Spleen (tissue), 11 donors: ENCODE data around the gene CSMD2. TPM values are rescaled to one million over a fixed set of nuclear protein-coding genes. Genes with fewer than 3 reads are reported as not detected.

Experiments
- DNase-seq: peaks from one replicate; pipeline ENCODE4 v3.0.0-alpha.2; 2020
- H3K27ac ChIP-seq, 8 donors: fragments of 200-600 bp; sonication (generic) in 7 of 8; 1 replicate in 4 of 8; 2 replicates in 4 of 8; pipeline versions ENCODE4 v1.5.0 to v1.8.0; 2016 to 2021; ENCODE audit warnings: inconsistent platforms in 4 of 8, mild to moderate bottlenecking in 4 of 8, moderate library complexity in 1 of 8
- H3K27me3 ChIP-seq, 7 donors: fragments of 200-600 bp; sonication (generic) in 6 of 7; replicated peaks in 1 of 7; 1 replicate in 4 of 7; 2 replicates in 3 of 7; pipeline versions ENCODE4 v1.5.0 to v1.8.0; 2016 to 2021; ENCODE audit warnings: inconsistent platforms in 3 of 7, mild to moderate bottlenecking in 1 of 7
- H3K36me3 ChIP-seq, 6 donors: fragments of 200-600 bp; sonication (generic) in 5 of 6; 1 replicate in 4 of 6; 2 replicates in 2 of 6; pipeline versions ENCODE4 v1.5.0 to v1.8.0; 2016 to 2021; ENCODE audit warnings: inconsistent platforms in 2 of 6
- H3K4me1 ChIP-seq, 6 donors: fragments of 200-600 bp; sonication (generic) in 5 of 6; 1 replicate in 3 of 6; 2 replicates in 3 of 6; pipeline versions ENCODE4 v1.5.0 to v1.8.0; 2016 to 2021; ENCODE audit warnings: inconsistent platforms in 3 of 6
- H3K4me3 ChIP-seq, 8 donors: fragments of 200-600 bp; sonication (generic) in 7 of 8; 1 replicate in 4 of 8; 2 replicates in 4 of 8; pipeline versions ENCODE4 v1.5.0 to v1.8.0; 2016 to 2021; ENCODE audit warnings: inconsistent platforms in 4 of 8, mild to moderate bottlenecking in 4 of 8, moderate library complexity in 2 of 8
- H3K9me3 ChIP-seq, 8 donors: fragments of 200-600 bp; sonication (generic) in 7 of 8; 1 replicate in 4 of 8; 2 replicates in 4 of 8; pipeline versions ENCODE4 v1.5.0 to v1.8.0; 2016 to 2021; ENCODE audit warnings: inconsistent platforms in 4 of 8
- CTCF ChIP-seq, 11 experiments: fragments of 200-600 bp in 7 of 11; fragments of 450-650 bp in 4 of 11; sonication (generic) in 4 of 11; IDR thresholded peaks in 8 of 11; conservative IDR thresholded peaks in 3 of 11; 1 replicate in 7 of 11; 2 replicates in 4 of 11; pipeline versions ENCODE4 v1.4.0 to v1.8.0; 2016 to 2021; ENCODE audit warnings: antibody characterized with exemption in 11 of 11, inconsistent platforms in 4 of 11, mild to moderate bottlenecking in 1 of 11
- POLR2A ChIP-seq, 3 donors: fragments of 450-650 bp; IDR thresholded peaks; one replicate each; pipeline ENCODE4 v1.5.1; 2017; ENCODE audit warnings: antibody characterized with exemption in 3 of 3, mild to moderate bottlenecking in 1 of 3
- POLR2AphosphoS5 ChIP-seq, 3 donors: sonication (generic); formaldehyde crosslinking; IDR thresholded peaks; one replicate each; pipeline ENCODE4 v1.5.1; 2017; ENCODE audit warnings: antibody characterized with exemption in 3 of 3
- WGBS, 5 donors: extraction: QIAGEN DNeasy Blood & Tissue Kit in 3 of 5; methylation state at CpG; one replicate each; pipeline versions ENCODE4 v1.1.5 to v1.1.7; 2013 to 2018; 5-methylcytosine and 5-hydroxymethylcytosine counted together
- intact Hi-C: fragments of 100-400 bp; cut with DNase I; formaldehyde crosslinking; loops from one replicate; pipeline ENCODE4 v1.15.0; 2023; ENCODE audit warnings: low total_unique reads
- polyA plus RNA-seq, 3 donors: library from polyadenylated mRNA; stranded (reverse); fragments of 200-250 nt; gene quantifications; one replicate each; pipeline ENCODE4 v1.2.1, GENCODE V29; 2013
- total RNA-seq, 7 donors: library from RNA; depleted of rRNA in 3 of 7; stranded (reverse); fragments of >200 nt in 3 of 7; fragmentation: NEBNext Ultra II Directional in 4 of 7; extraction: Animal tissue kit (Norgen Biotek cat#: 25700) in 4 of 7; gene quantifications; one replicate each; pipeline versions ENCODE4 v1.1.0 to v1.2.1, GENCODE V29; 2016 to 2021
- donor health status: healthy with polysubstance abuse.
- donor health status: DM: no; HTN: no; CAD: no; lungs with moderate emphysema.
- donor health status: DM: no; HTN: no; CAD: no.
- donor health status: Bipolar disorder and iron deficiency.
- donor health status: healthy.
- donor health status: DM: no; HTN: no; CAD: no.
- donor health status: DM: yes; HTN: yes; CAD: no.

CSMD2 gene
- total and polyA plus RNA-seq, 10 donors, result 0.12 to 2.7 (median 0.96) TPM

DNA sequence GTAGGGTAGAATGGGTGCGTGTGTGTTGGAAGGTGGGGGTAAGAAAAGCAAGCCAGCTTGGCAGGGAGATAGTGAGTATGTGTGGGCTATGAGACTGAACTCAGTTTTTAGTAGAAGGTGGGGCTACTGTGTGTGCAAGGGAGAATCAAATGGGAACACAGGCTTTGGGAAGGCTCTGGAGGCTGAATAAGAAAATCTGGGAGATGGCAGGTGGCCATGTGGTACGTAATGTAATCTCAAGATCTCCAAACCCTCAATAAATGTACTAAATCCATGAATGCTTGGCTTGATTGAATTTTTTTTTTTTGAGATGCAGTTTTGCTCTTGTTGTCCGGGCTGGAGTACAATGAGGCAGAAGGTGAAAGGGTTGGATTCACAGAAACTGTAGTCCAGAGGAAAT is 696.1 kb downstream of the CSMD2 start:
- TF ChIP-seq CTCF (IDR thresholded peaks at IDR 0.05 in 8 of 11, conservative IDR thresholded peaks at IDR 0.05 in 3 of 11) (no peak), POLR2A (IDR thresholded peaks at IDR 0.05) (no peak), POLR2AphosphoS5 (IDR thresholded peaks at IDR 0.05) (no peak)
- intact Hi-C loops, result no loop called here
- WGBS, 5 donors, result 90 to 98% (median 95%) methylated on average over 3 of the region's 3 CpGs
- no peak overlapping the region for H3K4me3 ChIP-seq
- no peaks in the 10 kb centered on the region for H3K36me3 ChIP-seq
- no peaks in the 10 kb centered on the region for H3K9me3 ChIP-seq
- no peak overlapping the region for H3K27ac ChIP-seq
- no peak for DNase-seq
- peaks cover 14 to 56% (median 36%) of the 10 kb centered on the region in 6 donors for H3K4me1 ChIP-seq
- no peaks in the 10 kb centered on the region for H3K27me3 ChIP-seq

GRCh38 chr1:33468531-33468930 is 696.5 kb downstream of the CSMD2 start:
- H3K4me3 ChIP-seq, result no peak overlapping the region
- no peak for DNase-seq
- 76 to 95% (median 85%) methylated on average over 3 to 4 of the region's 4 CpGs for WGBS, 5 donors
- no peak overlapping the region for H3K27ac ChIP-seq
- H3K36me3 ChIP-seq, result no peaks in the 10 kb centered on the region
- intact Hi-C loops, result no loop called here
- no peaks in the 10 kb centered on the region for H3K27me3 ChIP-seq
- TF ChIP-seq CTCF (IDR thresholded peaks at IDR 0.05 in 8 of 11, conservative IDR thresholded peaks at IDR 0.05 in 3 of 11) (no peak), POLR2AphosphoS5 (IDR thresholded peaks at IDR 0.05) (no peak), POLR2A (IDR thresholded peaks at IDR 0.05) (no peak)
- H3K4me1 ChIP-seq, result peaks cover 12 to 56% (median 35%) of the 10 kb centered on the region in 6 donors
- no peaks in the 10 kb centered on the region for H3K9me3 ChIP-seq

- DNase-seq, result no peak
- WGBS, 5 donors, result 66 to 92% (median 79%) methylated on average over 2 to 4 of the region's 4 CpGs
- H3K27ac ChIP-seq, result no peak overlapping the region
- intact Hi-C loops, result no loop called here
- H3K9me3 ChIP-seq, result no peaks in the 10 kb centered on the region
- H3K27me3 ChIP-seq, result no peaks in the 10 kb centered on the region
- TF ChIP-seq POLR2A (IDR thresholded peaks at IDR 0.05) (no peak), CTCF (IDR thresholded peaks at IDR 0.05 in 8 of 11, conservative IDR thresholded peaks at IDR 0.05 in 3 of 11) (no peak), POLR2AphosphoS5 (IDR thresholded peaks at IDR 0.05) (no peak)
- no peak overlapping the region for H3K4me3 ChIP-seq
- peaks cover 8 to 56% (median 36%) of the 10 kb centered on the region in 6 donors for H3K4me1 ChIP-seq
- no peaks in the 10 kb centered on the region for H3K36me3 ChIP-seq
Observed at GRCh38 chr1:33468011-33468410, 697.0 kb downstream of the CSMD2 start.

DNA sequence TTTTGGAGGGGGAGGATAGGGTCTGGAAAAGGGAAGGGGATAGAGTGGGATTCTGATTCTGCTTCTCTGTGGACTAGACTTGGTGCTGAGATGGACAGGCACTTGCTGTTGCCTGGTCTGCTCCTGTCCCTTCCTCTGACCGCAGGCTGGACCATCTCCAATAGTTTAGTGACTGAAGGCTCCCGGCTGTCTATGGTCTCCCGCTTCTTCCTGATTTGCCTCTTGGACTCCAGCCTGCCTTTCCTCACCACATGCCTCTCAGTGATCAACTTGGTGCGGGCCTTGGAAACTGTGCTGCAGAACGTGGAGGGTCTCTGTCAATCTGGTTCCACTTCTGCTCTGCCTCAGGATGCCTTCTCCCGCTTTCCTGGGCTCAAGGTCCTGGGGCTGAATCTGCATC is 698.9 kb downstream of the CSMD2 start:
- H3K36me3 ChIP-seq, result no peaks in the 10 kb centered on the region
- H3K4me3 ChIP-seq, result no peak overlapping the region
- H3K9me3 ChIP-seq, result no peaks in the 10 kb centered on the region
- TF ChIP-seq POLR2AphosphoS5 (IDR thresholded peaks at IDR 0.05), result no peak
- no peak for TF ChIP-seq CTCF (IDR thresholded peaks at IDR 0.05 in 8 of 11, conservative IDR thresholded peaks at IDR 0.05 in 3 of 11)
- no peak for TF ChIP-seq POLR2A (IDR thresholded peaks at IDR 0.05)
- 56 to 83% (median 71%) methylated on average over 6 of the region's 6 CpGs for WGBS, 5 donors
- no peak for DNase-seq
- H3K4me1 ChIP-seq, result peaks cover 6 to 56% (median 40%) of the 10 kb centered on the region in 6 donors
- intact Hi-C loops, result no loop called here
- no peak overlapping the region for H3K27ac ChIP-seq
- H3K27me3 ChIP-seq, result no peaks in the 10 kb centered on the region
